ENCODE data around the gene SPEM3.
"Not testable (repeated sequence)": the region's sequence is repeated elsewhere in the genome, so short reads cannot be mapped to it uniquely, and the experiment has no call there.

SPEM3 gene

DNA sequence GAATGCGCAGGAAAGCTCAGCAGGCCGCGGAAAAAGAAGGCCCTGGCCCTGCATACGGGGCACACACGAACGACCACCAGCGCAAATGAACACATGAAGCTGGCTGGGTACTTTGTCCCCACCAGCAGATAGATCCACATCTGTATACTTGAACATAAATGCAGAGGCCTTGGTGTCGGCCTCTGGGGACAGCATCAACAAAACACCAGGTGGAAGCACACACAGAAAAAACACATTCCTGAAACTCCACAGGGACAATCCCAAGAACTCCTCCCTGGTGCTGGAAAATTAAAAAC is 51.4 kb downstream of the SPEM3 start:
- TF ChIP-seq, protein P1, sequence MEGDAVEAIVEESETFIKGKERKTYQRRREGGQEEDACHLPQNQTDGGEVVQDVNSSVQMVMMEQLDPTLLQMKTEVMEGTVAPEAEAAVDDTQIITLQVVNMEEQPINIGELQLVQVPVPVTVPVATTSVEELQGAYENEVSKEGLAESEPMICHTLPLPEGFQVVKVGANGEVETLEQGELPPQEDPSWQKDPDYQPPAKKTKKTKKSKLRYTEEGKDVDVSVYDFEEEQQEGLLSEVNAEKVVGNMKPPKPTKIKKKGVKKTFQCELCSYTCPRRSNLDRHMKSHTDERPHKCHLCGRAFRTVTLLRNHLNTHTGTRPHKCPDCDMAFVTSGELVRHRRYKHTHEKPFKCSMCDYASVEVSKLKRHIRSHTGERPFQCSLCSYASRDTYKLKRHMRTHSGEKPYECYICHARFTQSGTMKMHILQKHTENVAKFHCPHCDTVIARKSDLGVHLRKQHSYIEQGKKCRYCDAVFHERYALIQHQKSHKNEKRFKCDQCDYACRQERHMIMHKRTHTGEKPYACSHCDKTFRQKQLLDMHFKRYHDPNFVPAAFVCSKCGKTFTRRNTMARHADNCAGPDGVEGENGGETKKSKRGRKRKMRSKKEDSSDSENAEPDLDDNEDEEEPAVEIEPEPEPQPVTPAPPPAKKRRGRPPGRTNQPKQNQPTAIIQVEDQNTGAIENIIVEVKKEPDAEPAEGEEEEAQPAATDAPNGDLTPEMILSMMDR (conservative IDR thresholded peaks at IDR 0.05; ENCODE audit: low read depth, low read length), result no peak
- peak overlapping the region; percentile 76 for H3K4me3 ChIP-seq (ENCODE audit: low read depth, low read length)
- DNase-seq (ENCODE audit: low read depth), result no peak

DNA sequence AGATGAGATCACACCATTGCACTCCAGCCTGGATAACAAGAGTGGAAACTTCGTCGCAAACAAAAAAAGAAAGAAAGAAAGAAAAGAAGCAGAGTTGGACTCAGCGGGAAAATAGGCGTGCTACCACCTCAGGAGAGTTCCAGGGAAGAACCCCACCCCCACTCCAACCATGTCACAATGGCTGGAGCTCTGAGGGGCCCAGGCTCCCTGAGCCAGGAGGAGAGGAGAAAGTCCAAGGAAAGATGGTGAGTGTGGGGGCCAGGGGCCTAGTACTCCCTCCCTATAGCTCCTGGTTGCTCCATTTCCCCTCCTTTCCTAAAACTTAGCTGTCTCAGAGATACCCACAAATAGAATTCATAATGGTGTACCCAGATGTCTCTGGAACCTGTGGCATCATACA is 52.6 kb downstream of the SPEM3 start, which contains the start of gene SLC35G6:
Gene SLC35G6 (plus strand): TSS at position 172 of the 400 bp plus-strand sequence. CDS start 71 bp downstream, at position 243.
- DNase-seq (ENCODE audit: low read depth); H3K4me3 ChIP-seq (ENCODE audit: low read depth, low read length): not testable (repeated sequence)

DNA sequence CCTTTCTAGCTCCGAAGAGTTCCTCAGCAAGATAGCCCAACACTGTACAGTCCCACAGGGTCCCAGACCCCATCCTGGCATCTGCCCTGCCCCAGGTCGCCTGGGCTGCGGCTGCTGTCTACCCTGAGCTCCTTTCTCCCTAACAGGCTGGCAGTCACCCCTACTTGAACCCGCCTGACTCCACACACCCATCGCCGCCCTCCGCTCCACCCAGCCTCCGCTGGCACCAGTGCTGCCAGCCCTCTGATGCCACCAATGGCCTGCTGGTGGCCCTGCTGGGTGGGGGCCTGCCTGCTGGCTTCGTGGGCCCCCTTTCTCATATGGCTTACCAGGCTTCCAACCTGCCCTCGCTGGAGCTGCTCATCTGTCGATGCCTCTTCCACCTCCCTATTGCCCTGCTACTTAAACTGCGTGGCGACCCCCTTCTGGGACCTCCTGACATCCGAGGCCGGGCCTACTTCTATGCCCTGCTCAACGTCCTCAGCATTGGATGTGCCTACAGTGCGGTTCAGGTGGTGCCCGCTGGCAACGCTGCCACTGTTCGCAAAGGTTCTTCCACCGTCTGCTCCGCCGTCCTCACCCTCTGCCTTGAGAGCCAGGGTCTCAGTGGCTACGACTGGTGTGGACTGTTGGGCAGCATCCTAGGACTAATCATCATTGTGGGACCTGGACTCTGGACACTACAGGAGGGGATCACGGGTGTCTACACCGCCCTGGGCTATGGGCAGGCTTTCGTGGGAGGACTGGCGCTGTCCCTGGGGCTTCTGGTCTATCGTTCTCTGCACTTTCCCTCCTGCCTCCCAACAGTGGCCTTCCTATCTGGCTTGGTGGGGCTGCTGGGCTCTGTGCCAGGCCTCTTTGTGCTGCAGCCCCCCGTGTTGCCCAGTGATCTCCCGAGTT is 53.4 kb downstream of the SPEM3 start:
- DNase-seq (ENCODE audit: low read depth); H3K4me3 ChIP-seq (ENCODE audit: low read depth, low read length): not testable (repeated sequence)
